Keratinocyte (primary cell): Measurements from ENCODE around the gene TNFRSF11A. TPM values are rescaled to one million over a fixed set of nuclear protein-coding genes. Genes with fewer than 3 reads are reported as not detected.

Experiments used
- DNase-seq: peaks from one replicate; pipeline ENCODE4 v3.0.0-alpha.2; 2011; ENCODE audit warnings: low read depth, missing footprints, low spot score
- FAIRE-seq: peaks from 2 replicates; lab custom pipeline; 2011; peaks lifted over from hg19 to GRCh38; lab: Jason Lieb, UNC
- H2AFZ ChIP-seq: 2 replicates; pipeline ENCODE4 v1.6.0; 2012; ENCODE audit warnings: low read length, control low read depth, inconsistent platforms; ENCODE audit not compliant: control insufficient read depth
- H3K27ac ChIP-seq: 2 replicates; pipeline ENCODE4 v1.5.1; 2011; ENCODE audit warnings: low read length; ENCODE audit not compliant: control insufficient read depth, insufficient read depth
- H3K27me3 ChIP-seq: 3 replicates; pipeline ENCODE4 v1.6.0; 2011; ENCODE audit warnings: low read length; ENCODE audit not compliant: control insufficient read depth, insufficient read depth; ENCODE audit errors: extremely low read depth
- H3K36me3 ChIP-seq, 2 experiments: 2 replicates in 1 of 2; 3 replicates in 1 of 2; pipeline ENCODE4 v1.5.1; 2011; ENCODE audit warnings: low read length in 2 of 2, mild to moderate bottlenecking in 1 of 2; ENCODE audit not compliant: control insufficient read depth in 2 of 2, insufficient read depth in 2 of 2; ENCODE audit errors: extremely low read depth in 1 of 2
- H3K4me1 ChIP-seq: 3 replicates; pipeline ENCODE4 v1.5.1; 2011; ENCODE audit warnings: low read length; ENCODE audit not compliant: control insufficient read depth, insufficient read depth; ENCODE audit errors: extremely low read depth
- H3K4me2 ChIP-seq: 3 replicates; pipeline ENCODE4 v1.6.0; 2011; ENCODE audit warnings: low read depth, low read length; ENCODE audit not compliant: control insufficient read depth, insufficient read depth; ENCODE audit errors: extremely low read depth
- H3K4me3 ChIP-seq, 3 experiments: fragments of 200-600 bp in 1 of 3; sonication (generic) in 1 of 3; 2 replicates in 2 of 3; 3 replicates in 1 of 3; pipeline ENCODE4 v1.5.1; 2011 to 2016; ENCODE audit warnings: low read length in 3 of 3, mild to moderate bottlenecking in 3 of 3, control low read depth in 2 of 3, inconsistent platforms in 1 of 3, low read depth in 1 of 3, mixed read lengths in 1 of 3, mixed run types in 1 of 3, moderate library complexity in 1 of 3; ENCODE audit not compliant: control insufficient read depth in 2 of 3, insufficient read depth in 2 of 3; ENCODE audit errors: extremely low read depth in 1 of 3
- H3K79me2 ChIP-seq: 2 replicates; pipeline ENCODE4 v1.6.0; 2012; ENCODE audit warnings: low read length; ENCODE audit not compliant: control insufficient read depth, insufficient read depth
- H3K9ac ChIP-seq: 3 replicates; pipeline ENCODE4 v1.6.0; 2011; ENCODE audit warnings: low read length; ENCODE audit not compliant: control insufficient read depth, insufficient read depth; ENCODE audit errors: extremely low read depth
- H3K9me1 ChIP-seq: 3 replicates; pipeline ENCODE4 v1.6.0; 2011; ENCODE audit warnings: low read length; ENCODE audit not compliant: control insufficient read depth, insufficient read depth; ENCODE audit errors: extremely low read depth
- H3K9me3 ChIP-seq: 2 replicates; pipeline ENCODE4 v1.5.1; 2012; ENCODE audit warnings: low read depth, low read length; ENCODE audit not compliant: control insufficient read depth
- H4K20me1 ChIP-seq: 3 replicates; pipeline ENCODE4 v1.6.0; 2011; ENCODE audit warnings: low read length; ENCODE audit not compliant: control insufficient read depth, insufficient read depth; ENCODE audit errors: extremely low read depth
- CTCF ChIP-seq, 3 experiments: IDR thresholded peaks in 1 of 3; conservative IDR thresholded peaks in 1 of 3; optimal IDR thresholded peaks in 1 of 3; 2 replicates in 2 of 3; 3 replicates in 1 of 3; pipeline versions ENCODE3 to v1.5.1; 2011; ENCODE audit warnings: low read length in 3 of 3, mild to moderate bottlenecking in 3 of 3, moderate library complexity in 2 of 3, control low read depth in 1 of 3, inconsistent platforms in 1 of 3; ENCODE audit not compliant: insufficient read depth in 2 of 3; ENCODE audit errors: extremely low read depth in 1 of 3
- EZH2 ChIP-seq: IDR thresholded peaks from one replicate; pipeline ENCODE4 v1.6.1; 2012; ENCODE audit warnings: inconsistent platforms, mild to moderate bottlenecking, low read length, moderate library complexity
- dilution Hi-C: fragments of 300-500 bp; cut with MboI; formaldehyde crosslinking; loops from one replicate; pipeline ENCODE4 v1.7.0; 2020; ENCODE audit warnings: low sequenced_read_pairs; ENCODE audit not compliant: extremely low pct_ligation_motif_present
- polyA plus RNA-seq, 5 experiments: library from polyadenylated mRNA; depleted of rRNA in 3 of 5; stranded (reverse) in 3 of 5; stranded (forward) in 1 of 5; unstranded in 1 of 5; fragments of >200 nt; gene quantifications; 1 replicate in 1 of 5; 2 replicates in 3 of 5; 3 replicates in 1 of 5; pipeline versions ENCODE4 v1.2.1 to v1.2.3, GENCODE V29; 2011 to 2012; ENCODE audit warnings: missing spikeins in 2 of 5, low read depth in 1 of 5, low replicate concordance in 1 of 5

Gene TNFRSF11A
- polyA plus RNA-seq, 1 donor (not counting 4 experiments of a cell fraction or from before 2014, with no cell fraction given) = 0.51 TPM

DNA sequence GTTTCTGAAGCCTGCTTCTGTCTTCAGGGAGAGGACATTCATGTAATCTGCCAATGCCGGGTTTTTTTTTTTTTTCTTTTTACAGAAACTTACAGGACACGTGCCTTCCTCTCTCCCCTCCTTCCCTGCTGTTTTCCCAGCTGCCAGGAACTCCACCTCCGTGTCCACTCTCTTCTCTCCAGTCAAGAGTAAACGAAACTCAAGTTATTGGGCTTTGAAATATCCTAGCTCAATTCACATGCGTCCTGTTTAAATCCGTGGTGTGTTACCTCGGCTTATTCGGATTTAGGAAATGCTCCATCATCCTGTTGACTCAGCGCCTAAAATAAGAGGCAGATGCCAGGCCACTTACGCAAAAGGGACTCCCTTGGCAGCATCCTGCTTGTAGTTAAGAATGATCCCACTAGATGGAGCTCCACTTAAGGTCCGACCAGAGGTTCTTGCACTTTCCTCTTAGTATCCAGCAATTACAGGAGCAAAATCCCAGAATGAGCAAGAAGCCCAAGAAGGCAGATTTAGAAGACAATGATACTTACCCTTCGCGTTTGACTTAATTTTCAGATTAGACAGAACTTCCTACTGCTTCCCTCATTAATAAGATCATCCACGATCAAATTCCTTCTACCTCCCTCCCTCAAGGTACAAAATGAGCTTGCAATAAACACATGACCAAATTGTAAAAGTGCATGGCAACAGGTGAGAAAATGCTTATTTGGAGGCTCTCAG lies 100.5 kb downstream of the TNFRSF11A start:
- H3K9me3 ChIP-seq = no peaks in the 10 kb centered on the region
- TF ChIP-seq CTCF (optimal IDR thresholded peaks at IDR 0.05 in 1 of 3, IDR thresholded peaks at IDR 0.05 in 1 of 3, conservative IDR thresholded peaks at IDR 0.05 in 1 of 3; ENCODE audit: extremely low read depth in 1 of 3, insufficient read depth in 2 of 3, low read length in 3 of 3) = peak; percentile 75 to 82 (median 80)
- no peak for TF ChIP-seq EZH2
- DNase-seq (peak; percentile 89), FAIRE-seq (peak; percentile 97)
- H3K4me2 ChIP-seq = peak overlapping the region; percentile 59
- dilution Hi-C loops = no loop called here
- no peaks in the 10 kb centered on the region for H3K9me1 ChIP-seq
- peak overlapping the region; percentile 59 for H2AFZ ChIP-seq
- H3K79me2 ChIP-seq = no peaks in the 10 kb centered on the region
- peak overlapping the region; percentile 48 for H3K9ac ChIP-seq
- no peaks in the 10 kb centered on the region for H3K36me3 ChIP-seq
- H3K27ac ChIP-seq = peak overlapping the region; percentile 15
- H4K20me1 ChIP-seq = no peaks in the 10 kb centered on the region
- H3K4me1 ChIP-seq = peaks cover 9% of the 10 kb centered on the region
- H3K4me3 ChIP-seq = peak overlapping the region in 1 of 3 experiments; percentile 8
- no peaks in the 10 kb centered on the region for H3K27me3 ChIP-seq

DNA sequence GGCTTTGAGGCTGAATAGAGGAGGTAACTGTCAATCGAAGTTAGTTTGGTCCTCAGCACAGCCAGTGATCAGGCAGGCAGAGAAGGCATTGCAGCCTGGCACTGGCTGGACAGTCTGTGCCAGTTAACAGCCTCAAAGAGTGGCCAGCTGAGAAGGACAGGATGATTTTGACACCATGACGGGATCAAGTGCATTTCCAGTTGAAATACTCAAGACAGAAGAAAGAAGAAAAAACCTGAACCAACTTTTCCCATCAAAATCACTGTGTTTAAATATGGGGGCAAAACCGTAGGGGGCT lies 101.0 kb downstream of the TNFRSF11A start:
- Histone ChIP-seq H3K79me2 (no peaks in the 10 kb centered on the region), H3K4me1 (peaks cover 6% of the 10 kb centered on the region), H4K20me1 (no peaks in the 10 kb centered on the region), H3K27ac (no peak overlapping the region), H3K9me3 (no peaks in the 10 kb centered on the region), H3K4me2 (no peak overlapping the region), H2AFZ (no peak overlapping the region), H3K36me3 (no peaks in the 10 kb centered on the region), H3K9me1 (no peaks in the 10 kb centered on the region), H3K4me3 (no peak overlapping the region), H3K9ac (no peak overlapping the region), H3K27me3 (no peaks in the 10 kb centered on the region)
- TF ChIP-seq EZH2 = no peak
- TF ChIP-seq CTCF (optimal IDR thresholded peaks at IDR 0.05 in 1 of 3, IDR thresholded peaks at IDR 0.05 in 1 of 3, conservative IDR thresholded peaks at IDR 0.05 in 1 of 3; ENCODE audit: extremely low read depth in 1 of 3, insufficient read depth in 2 of 3, low read length in 3 of 3) = no peak
- FAIRE-seq (no peak), DNase-seq (no peak)
- dilution Hi-C loops = no loop called here
